H1 (cell line): Measurements from ENCODE around the gene DAPK3. TPM values are rescaled to one million over a fixed set of nuclear protein-coding genes. Genes with fewer than 3 reads are reported as not detected.

ENCODE experiments used
- MAX ChIP-seq: IDR thresholded peaks from 2 replicates; pipeline ENCODE4 v1.6.1; 2012; ENCODE audit warnings: inconsistent platforms
- NRF1 ChIP-seq: IDR thresholded peaks from 2 replicates; pipeline ENCODE4 v1.6.1; 2011; ENCODE audit warnings: mild to moderate bottlenecking, low read depth, low read length, improper control_type of control experiment
- RAD21 ChIP-seq, 2 experiments: IDR thresholded peaks in 1 of 2; conservative IDR thresholded peaks in 1 of 2; 2 replicates each; pipeline ENCODE4 v1.6.1; 2011; ENCODE audit warnings: low read depth in 2 of 2, low read length in 2 of 2, improper control_type of control experiment in 1 of 2, inconsistent platforms in 1 of 2, mild to moderate bottlenecking in 1 of 2, moderate library complexity in 1 of 2
- polyA plus RNA-seq, 7 experiments: library from polyadenylated mRNA; depleted of rRNA in 3 of 7; stranded (reverse) in 5 of 7; unstranded in 2 of 7; fragments of >200 nt in 5 of 7; fragments of 200-250 nt in 2 of 7; gene quantifications; 1 replicate in 5 of 7; 2 replicates in 1 of 7; 4 replicates in 1 of 7; pipeline versions ENCODE4 v1.2.1 to v1.2.3, GENCODE V29; 2011 to 2013; ENCODE audit warnings: missing spikeins in 2 of 7, mixed read lengths in 2 of 7
- total RNA-seq: library from RNA; stranded (reverse); fragmentation: NEBNext Ultra II Directional; extraction: Animal tissue kit (Norgen Biotek cat#: 25700); gene quantifications from 2 replicates; pipeline ENCODE4 v1.2.1, GENCODE V29; 2021

Gene DAPK3
- total and polyA plus RNA-seq, 2 of the 8 experiments (the other 6 are each of a cell fraction or from before 2014, with no cell fraction given) = 53.2 to 78.1 TPM

GRCh38 chr19:4015705-4016402 lies 45.0 kb upstream of the DAPK3 start (continued):
- TF ChIP-seq RAD21 (IDR thresholded peaks at IDR 0.05 in 1 of 2, conservative IDR thresholded peaks at IDR 0.05 in 1 of 2; ENCODE audit: low read depth in 2 of 2, low read length in 2 of 2) (no peak), NRF1 (no peak), MAX (no peak)
- TF ChIP-seq, all 59 proteins: peak for 0
